ENCODE measurements around the gene TXNRD1. TPM values are rescaled to one million over a fixed set of nuclear protein-coding genes. Genes with fewer than 3 reads are reported as not detected.
"Not testable (repeated sequence)": the region's sequence is repeated elsewhere in the genome, so short reads cannot be mapped to it uniquely, and the experiment has no call there.

TXNRD1 gene
- total RNA-seq, 2 experiments from 2014 or later, result 80.9 to 82.7 TPM

- H3K9me3 Mint-ChIP-seq, H3K27me3 Mint-ChIP-seq, DNase-seq, POLR2A ChIA-PET, H3K27ac Mint-ChIP-seq, CTCF ChIA-PET, H3K4me3 Mint-ChIP-seq: not testable (repeated sequence)
- H3K4me1 Mint-ChIP-seq, result peaks cover 55% of the 10 kb centered on the region
- H3K36me3 Mint-ChIP-seq (ENCODE audit: low read depth), result peaks cover 46% of the 10 kb centered on the region
These were observed 78.7 kb downstream of the TXNRD1 start for GRCh38 chr12:104294158-104294859.

- POLR2A ChIA-PET, result no interaction called here
- peaks cover 52% of the 10 kb centered on the region for H3K36me3 Mint-ChIP-seq (ENCODE audit: low read depth)
- H3K4me3 Mint-ChIP-seq, result no peak overlapping the region
- CTCF ChIA-PET, result interaction anchor here (1.0 to 1.5 kb wide), 4 partner anchors 8 to 14 kb away, joined by 3 to 5 read pairs (median 4); partner anchors contain the start of gene EID3
- H3K27me3 Mint-ChIP-seq, result no peaks in the 10 kb centered on the region
- no peak overlapping the region for H3K27ac Mint-ChIP-seq
- peaks cover 60% of the 10 kb centered on the region for H3K4me1 Mint-ChIP-seq
- H3K9me3 Mint-ChIP-seq, result no peaks in the 10 kb centered on the region
- no peak for DNase-seq
These were observed 79.5 kb downstream of the TXNRD1 start for GRCh38 chr12:104294927-104295668.

GRCh38 chr12:104295954-104296353 is 80.4 kb downstream of the TXNRD1 start:
- Mint-ChIP-seq H3K36me3 (ENCODE audit: low read depth) (peaks cover 55% of the 10 kb centered on the region), H3K9me3 (no peaks in the 10 kb centered on the region), H3K27ac (no peak overlapping the region), H3K4me1 (peaks cover 66% of the 10 kb centered on the region), H3K4me3 (no peak overlapping the region), H3K27me3 (no peaks in the 10 kb centered on the region)
- CTCF ChIA-PET, result interaction anchor here (1.0 to 1.5 kb wide), 5 partner anchors 8 to 22 kb away, joined by 3 to 5 read pairs (median 3); partner anchors contain the start of gene EID3
- POLR2A ChIA-PET, result no interaction called here
- no peak for DNase-seq

GRCh38 chr12:104296718-104297117 is 81.1 kb downstream of the TXNRD1 start:
- H3K27ac Mint-ChIP-seq, result no peak overlapping the region
- H3K4me3 Mint-ChIP-seq, result no peak overlapping the region
- CTCF ChIA-PET, result interaction anchor here (0.9 to 1.6 kb wide), 4 partner anchors 8 to 22 kb away, joined by 3 to 6 read pairs (median 3); no protein-coding TSS in a partner anchor
- no peaks in the 10 kb centered on the region for H3K9me3 Mint-ChIP-seq
- no peaks in the 10 kb centered on the region for H3K27me3 Mint-ChIP-seq
- POLR2A ChIA-PET, result no interaction called here
- no peak for DNase-seq
- peaks cover 71% of the 10 kb centered on the region for H3K4me1 Mint-ChIP-seq
- peaks cover 54% of the 10 kb centered on the region for H3K36me3 Mint-ChIP-seq (ENCODE audit: low read depth)

GRCh38 chr12:104297477-104298113 is 82.0 kb downstream of the TXNRD1 start:
- Mint-ChIP-seq H3K27ac (no peak overlapping the region), H3K4me1 (peaks cover 72% of the 10 kb centered on the region), H3K36me3 (ENCODE audit: low read depth) (peaks cover 49% of the 10 kb centered on the region), H3K9me3 (no peaks in the 10 kb centered on the region), H3K4me3 (no peak overlapping the region), H3K27me3 (no peaks in the 10 kb centered on the region)
- ChIA-PET POLR2A (no interaction called here), CTCF (interaction anchor here (1.6 kb wide), 1 partner anchor 14 kb away, joined by 6 read pairs; no protein-coding TSS in a partner anchor)
- no peak for DNase-seq

- ChIA-PET CTCF (interaction anchor here (0.6 to 1.8 kb wide), 3 partner anchors 11 to 764 kb away, joined by 3 to 6 read pairs (median 3); no protein-coding TSS in a partner anchor), POLR2A (no interaction called here)
- Mint-ChIP-seq H3K27me3 (no peaks in the 10 kb centered on the region), H3K36me3 (ENCODE audit: low read depth) (peaks cover 48% of the 10 kb centered on the region), H3K9me3 (no peaks in the 10 kb centered on the region), H3K4me1 (peaks cover 77% of the 10 kb centered on the region), H3K27ac (peak overlapping the region; percentile 6), H3K4me3 (no peak overlapping the region)
- no peak for DNase-seq
These were observed 84.4 kb downstream of the TXNRD1 start for GRCh38 chr12:104299842-104300481.

- peaks cover 81% of the 10 kb centered on the region for H3K4me1 Mint-ChIP-seq
These were observed 88.1 kb downstream of the TXNRD1 start, which contains the start of gene EID3 for GRCh38 chr12:104303538-104304151. Gene EID3, plus strand, starts transcription at chr12:104303739. Its CDS starts 196 bp downstream, at chr12:104303935.

GRCh38 chr12:104304261-104305009 is 88.9 kb downstream of the TXNRD1 start:
- no peak for DNase-seq
- CTCF ChIA-PET, result interaction anchor here (1.1 to 2.1 kb wide), 8 partner anchors 9 to 134 kb away, joined by 3 to 16 read pairs (median 4); no protein-coding TSS in a partner anchor
- Mint-ChIP-seq H3K27ac (peak overlapping the region; percentile 98), H3K4me1 (peaks cover 80% of the 10 kb centered on the region), H3K9me3 (no peaks in the 10 kb centered on the region), H3K4me3 (peak overlapping the region; percentile 86), H3K36me3 (ENCODE audit: low read depth) (peaks cover 48% of the 10 kb centered on the region), H3K27me3 (no peaks in the 10 kb centered on the region)
- POLR2A ChIA-PET, result interaction anchor here (0.6 to 1.4 kb wide), 2 partner anchors 17 to 369 kb away, joined by 3 to 4 read pairs; no protein-coding TSS in a partner anchor

More at GRCh38 chr12:104303538-104304151, 88.1 kb downstream of the TXNRD1 start, which contains the start of gene EID3:
- peak within 1 kb of the TSS; percentile 98 for H3K27ac Mint-ChIP-seq
- peaks cover 50% of the 10 kb centered on the region for H3K36me3 Mint-ChIP-seq (ENCODE audit: low read depth)
- no peaks in the 10 kb centered on the region for H3K27me3 Mint-ChIP-seq
- ChIA-PET CTCF (interaction anchor here (1.1 to 2.1 kb wide), 9 partner anchors 8 to 134 kb away, joined by 3 to 16 read pairs (median 4); no protein-coding TSS in a partner anchor), POLR2A (interaction anchor here (0.6 to 1.4 kb wide), 3 partner anchors 16 to 370 kb away, joined by 3 to 4 read pairs (median 3); partner anchors contain the start of gene TDG)
- H3K4me3 Mint-ChIP-seq, result peak within 1 kb of the TSS; percentile 86
- DNase-seq, result peak; percentile 91
- no peaks in the 10 kb centered on the region for H3K9me3 Mint-ChIP-seq

- CTCF ChIA-PET, result no interaction called here
These were observed 89.8 kb downstream of the TXNRD1 start for GRCh38 chr12:104305349-104305748.

GRCh38 chr12:104306376-104306775 is 90.8 kb downstream of the TXNRD1 start:
- no peak overlapping the region for H3K4me3 Mint-ChIP-seq
- DNase-seq, result no peak
- CTCF ChIA-PET, result interaction anchor here (0.6 to 1.3 kb wide), 3 partner anchors 10 to 17 kb away, joined by 3 read pairs; no protein-coding TSS in a partner anchor
- no peaks in the 10 kb centered on the region for H3K27me3 Mint-ChIP-seq
- POLR2A ChIA-PET, result no interaction called here
- peaks cover 69% of the 10 kb centered on the region for H3K4me1 Mint-ChIP-seq
- no peak overlapping the region for H3K27ac Mint-ChIP-seq
- no peaks in the 10 kb centered on the region for H3K9me3 Mint-ChIP-seq
- peaks cover 45% of the 10 kb centered on the region for H3K36me3 Mint-ChIP-seq (ENCODE audit: low read depth)

More at GRCh38 chr12:104305349-104305748, 89.8 kb downstream of the TXNRD1 start:
- POLR2A ChIA-PET, result no interaction called here
- H3K4me1 Mint-ChIP-seq, result peaks cover 77% of the 10 kb centered on the region
- H3K27ac Mint-ChIP-seq, result no peak overlapping the region
- H3K27me3 Mint-ChIP-seq, result no peaks in the 10 kb centered on the region
- peak overlapping the region; percentile 86 for H3K4me3 Mint-ChIP-seq
- no peak for DNase-seq
- H3K9me3 Mint-ChIP-seq, result no peaks in the 10 kb centered on the region
- H3K36me3 Mint-ChIP-seq (ENCODE audit: low read depth), result peaks cover 46% of the 10 kb centered on the region

GRCh38 chr12:104306943-104307654 is 91.5 kb downstream of the TXNRD1 start:
- peak overlapping the region; percentile 25 for H3K27ac Mint-ChIP-seq
- no peak for DNase-seq
- peaks cover 62% of the 10 kb centered on the region for H3K4me1 Mint-ChIP-seq
- no peaks in the 10 kb centered on the region for H3K9me3 Mint-ChIP-seq
- CTCF ChIA-PET, result interaction anchor here (0.7 to 1.3 kb wide), 3 partner anchors 11 to 18 kb away, joined by 3 read pairs; no protein-coding TSS in a partner anchor
- H3K4me3 Mint-ChIP-seq, result no peak overlapping the region
- no peaks in the 10 kb centered on the region for H3K27me3 Mint-ChIP-seq
- POLR2A ChIA-PET, result no interaction called here
- H3K36me3 Mint-ChIP-seq (ENCODE audit: low read depth), result peaks cover 47% of the 10 kb centered on the region

All from activated CD4-positive, alpha-beta T cell treated with anti-CD3 and anti-CD28 coated beads, Interleukin-2, amount 10 ng/mL, durations not matched to agents 7 days and 5 days (primary cell).